ENCODE results near the gene MEF2A.

GRCh38 chr15:99564221-99565048, 1.3 kb upstream of the MEF2A start:
- TF ChIP-seq, protein P1, sequence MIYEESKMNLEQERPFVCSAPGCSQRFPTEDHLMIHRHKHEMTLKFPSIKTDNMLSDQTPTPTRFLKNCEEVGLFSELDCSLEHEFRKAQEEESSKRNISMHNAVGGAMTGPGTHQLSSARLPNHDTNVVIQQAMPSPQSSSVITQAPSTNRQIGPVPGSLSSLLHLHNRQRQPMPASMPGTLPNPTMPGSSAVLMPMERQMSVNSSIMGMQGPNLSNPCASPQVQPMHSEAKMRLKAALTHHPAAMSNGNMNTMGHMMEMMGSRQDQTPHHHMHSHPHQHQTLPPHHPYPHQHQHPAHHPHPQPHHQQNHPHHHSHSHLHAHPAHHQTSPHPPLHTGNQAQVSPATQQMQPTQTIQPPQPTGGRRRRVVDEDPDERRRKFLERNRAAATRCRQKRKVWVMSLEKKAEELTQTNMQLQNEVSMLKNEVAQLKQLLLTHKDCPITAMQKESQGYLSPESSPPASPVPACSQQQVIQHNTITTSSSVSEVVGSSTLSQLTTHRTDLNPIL (CRISPR knock-in tag; IDR thresholded peaks at IDR 0.05; ENCODE audit: low read depth): no peak
- TF ChIP-seq BACH2 (CRISPR knock-in tag; IDR thresholded peaks at IDR 0.05; ENCODE audit: borderline replicate concordance) (no peak), ARNTL (CRISPR knock-in tag; IDR thresholded peaks at IDR 0.05; ENCODE audit: borderline replicate concordance, low read depth) (no peak), TSHZ2 (CRISPR knock-in tag; IDR thresholded peaks at IDR 0.05) (no peak), CSDC2 (CRISPR knock-in tag; IDR thresholded peaks at IDR 0.05) (no peak), ZFP3 (CRISPR knock-in tag; IDR thresholded peaks at IDR 0.05) (no peak), ZNF565 (CRISPR knock-in tag; conservative IDR thresholded peaks at IDR 0.05; ENCODE audit: low read depth) (no peak), ZNF70 (CRISPR knock-in tag; IDR thresholded peaks at IDR 0.05) (no peak)
- TF ChIP-seq, protein P2, sequence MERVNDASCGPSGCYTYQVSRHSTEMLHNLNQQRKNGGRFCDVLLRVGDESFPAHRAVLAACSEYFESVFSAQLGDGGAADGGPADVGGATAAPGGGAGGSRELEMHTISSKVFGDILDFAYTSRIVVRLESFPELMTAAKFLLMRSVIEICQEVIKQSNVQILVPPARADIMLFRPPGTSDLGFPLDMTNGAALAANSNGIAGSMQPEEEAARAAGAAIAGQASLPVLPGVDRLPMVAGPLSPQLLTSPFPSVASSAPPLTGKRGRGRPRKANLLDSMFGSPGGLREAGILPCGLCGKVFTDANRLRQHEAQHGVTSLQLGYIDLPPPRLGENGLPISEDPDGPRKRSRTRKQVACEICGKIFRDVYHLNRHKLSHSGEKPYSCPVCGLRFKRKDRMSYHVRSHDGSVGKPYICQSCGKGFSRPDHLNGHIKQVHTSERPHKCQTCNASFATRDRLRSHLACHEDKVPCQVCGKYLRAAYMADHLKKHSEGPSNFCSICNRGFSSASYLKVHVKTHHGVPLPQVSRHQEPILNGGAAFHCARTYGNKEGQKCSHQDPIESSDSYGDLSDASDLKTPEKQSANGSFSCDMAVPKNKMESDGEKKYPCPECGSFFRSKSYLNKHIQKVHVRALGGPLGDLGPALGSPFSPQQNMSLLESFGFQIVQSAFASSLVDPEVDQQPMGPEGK (CRISPR knock-in tag; IDR thresholded peaks at IDR 0.05; ENCODE audit: borderline replicate concordance): no peak
